ENCODE data around the gene SULT1A2.

Gene SULT1A2

DNA sequence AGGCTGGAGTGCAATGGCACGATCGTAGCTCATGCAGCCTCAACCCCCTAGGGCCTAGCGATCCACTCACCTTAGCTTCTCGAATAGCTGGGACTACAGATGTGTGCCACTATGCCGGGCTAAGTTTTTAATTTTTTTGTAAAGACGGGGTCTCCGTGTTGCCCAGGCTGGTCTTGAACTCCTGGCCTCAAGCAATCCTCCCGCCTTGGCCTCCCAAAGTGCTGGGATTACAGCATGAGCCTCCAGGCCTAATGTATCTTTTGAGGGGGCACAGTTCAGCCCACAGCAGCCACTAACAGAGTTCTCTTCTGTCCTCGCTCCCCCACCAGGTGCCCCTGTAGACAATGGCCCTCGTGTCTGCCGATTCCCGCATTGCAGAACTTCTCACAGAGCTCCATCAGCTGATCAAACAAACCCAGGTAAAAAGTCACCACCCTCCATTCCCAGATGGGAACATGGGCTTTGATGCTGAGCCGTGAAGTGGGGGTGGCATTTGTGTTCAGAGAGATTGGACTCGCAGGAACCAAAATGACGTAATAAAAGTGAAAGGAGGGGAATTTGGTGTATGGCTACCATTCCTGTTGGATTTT, 16.0 kb downstream of the SULT1A2 start:
- Histone ChIP-seq H4K20me1 (ENCODE audit: insufficient read depth, low read length) (no peaks in the 10 kb centered on the region), H2AFZ (ENCODE audit: low read length) (no peak overlapping the region), H3K4me1 (ENCODE audit: insufficient read depth, low read length, severe bottlenecking) (no peaks in the 10 kb centered on the region), H3F3A (ENCODE audit: insufficient read depth, low read length) (no peaks in the 10 kb centered on the region), H3K27me3 (ENCODE audit: insufficient read depth, low read length) (no peaks in the 10 kb centered on the region), H3K9me2 (ENCODE audit: low read depth, low read length) (no peaks in the 10 kb centered on the region), H3K36me3 (ENCODE audit: insufficient read depth, low read length) (peaks cover 16% of the 10 kb centered on the region), H3K9me3 (ENCODE audit: low read length) (no peaks in the 10 kb centered on the region), H3K4me3 (ENCODE audit: low read depth, low read length, poor library complexity, severe bottlenecking) (no peak overlapping the region), H3K27ac (ENCODE audit: low read depth, low read length, poor library complexity, severe bottlenecking) (no peak overlapping the region), H3K79me2 (ENCODE audit: insufficient read depth, low read length) (no peaks in the 10 kb centered on the region), H3K4me2 (ENCODE audit: low read length) (no peak overlapping the region), H3K9ac (ENCODE audit: low read length) (no peak overlapping the region)
- no peak for TF ChIP-seq EZH2 (IDR thresholded peaks at IDR 0.05; ENCODE audit: borderline replicate concordance, low read length)
- TF ChIP-seq, protein P1, sequence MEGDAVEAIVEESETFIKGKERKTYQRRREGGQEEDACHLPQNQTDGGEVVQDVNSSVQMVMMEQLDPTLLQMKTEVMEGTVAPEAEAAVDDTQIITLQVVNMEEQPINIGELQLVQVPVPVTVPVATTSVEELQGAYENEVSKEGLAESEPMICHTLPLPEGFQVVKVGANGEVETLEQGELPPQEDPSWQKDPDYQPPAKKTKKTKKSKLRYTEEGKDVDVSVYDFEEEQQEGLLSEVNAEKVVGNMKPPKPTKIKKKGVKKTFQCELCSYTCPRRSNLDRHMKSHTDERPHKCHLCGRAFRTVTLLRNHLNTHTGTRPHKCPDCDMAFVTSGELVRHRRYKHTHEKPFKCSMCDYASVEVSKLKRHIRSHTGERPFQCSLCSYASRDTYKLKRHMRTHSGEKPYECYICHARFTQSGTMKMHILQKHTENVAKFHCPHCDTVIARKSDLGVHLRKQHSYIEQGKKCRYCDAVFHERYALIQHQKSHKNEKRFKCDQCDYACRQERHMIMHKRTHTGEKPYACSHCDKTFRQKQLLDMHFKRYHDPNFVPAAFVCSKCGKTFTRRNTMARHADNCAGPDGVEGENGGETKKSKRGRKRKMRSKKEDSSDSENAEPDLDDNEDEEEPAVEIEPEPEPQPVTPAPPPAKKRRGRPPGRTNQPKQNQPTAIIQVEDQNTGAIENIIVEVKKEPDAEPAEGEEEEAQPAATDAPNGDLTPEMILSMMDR (IDR thresholded peaks at IDR 0.05; ENCODE audit: low read length): no peak

GRCh38 chr16:28575446-28576109, 21.3 kb downstream of the SULT1A2 start:
- Histone ChIP-seq H3K79me2 (ENCODE audit: insufficient read depth, low read length) (no peaks in the 10 kb centered on the region), H3F3A (ENCODE audit: insufficient read depth, low read length) (no peaks in the 10 kb centered on the region), H3K4me1 (ENCODE audit: insufficient read depth, low read length, severe bottlenecking) (no peaks in the 10 kb centered on the region), H3K36me3 (ENCODE audit: insufficient read depth, low read length) (no peaks in the 10 kb centered on the region), H4K20me1 (ENCODE audit: insufficient read depth, low read length) (no peaks in the 10 kb centered on the region), H3K9me2 (ENCODE audit: low read depth, low read length) (no peaks in the 10 kb centered on the region), H3K27me3 (ENCODE audit: insufficient read depth, low read length) (no peaks in the 10 kb centered on the region), H3K9ac (ENCODE audit: low read length) (no peak overlapping the region), H3K4me2 (ENCODE audit: low read length) (no peak overlapping the region), H3K27ac (ENCODE audit: low read depth, low read length, poor library complexity, severe bottlenecking) (no peak overlapping the region), H3K4me3 (ENCODE audit: low read depth, low read length, poor library complexity, severe bottlenecking) (no peak overlapping the region), H2AFZ (ENCODE audit: low read length) (no peak overlapping the region), H3K9me3 (ENCODE audit: low read length) (no peaks in the 10 kb centered on the region)
- TF ChIP-seq, protein P1 (IDR thresholded peaks at IDR 0.05; ENCODE audit: low read length): no peak
- no peak for TF ChIP-seq EZH2 (IDR thresholded peaks at IDR 0.05; ENCODE audit: borderline replicate concordance, low read length)

GRCh38 chr16:28574925-28575324, 21.9 kb downstream of the SULT1A2 start:
- Histone ChIP-seq H3K79me2 (ENCODE audit: insufficient read depth, low read length) (no peaks in the 10 kb centered on the region), H2AFZ (ENCODE audit: low read length) (no peak overlapping the region), H3F3A (ENCODE audit: insufficient read depth, low read length) (no peaks in the 10 kb centered on the region), H3K4me2 (ENCODE audit: low read length) (no peak overlapping the region), H3K27ac (ENCODE audit: low read depth, low read length, poor library complexity, severe bottlenecking) (no peak overlapping the region), H3K4me3 (ENCODE audit: low read depth, low read length, poor library complexity, severe bottlenecking) (no peak overlapping the region), H3K9ac (ENCODE audit: low read length) (no peak overlapping the region), H3K4me1 (ENCODE audit: insufficient read depth, low read length, severe bottlenecking) (no peaks in the 10 kb centered on the region), H3K36me3 (ENCODE audit: insufficient read depth, low read length) (no peaks in the 10 kb centered on the region), H4K20me1 (ENCODE audit: insufficient read depth, low read length) (no peaks in the 10 kb centered on the region), H3K27me3 (ENCODE audit: insufficient read depth, low read length) (no peaks in the 10 kb centered on the region), H3K9me3 (ENCODE audit: low read length) (no peaks in the 10 kb centered on the region), H3K9me2 (ENCODE audit: low read depth, low read length) (no peaks in the 10 kb centered on the region)
- TF ChIP-seq, protein P1 (IDR thresholded peaks at IDR 0.05; ENCODE audit: low read length): no peak
- no peak for TF ChIP-seq EZH2 (IDR thresholded peaks at IDR 0.05; ENCODE audit: borderline replicate concordance, low read length)

Data from OCI-LY1 (cell line).